IPS-18c (cell line): ENCODE measurements around the gene GALNT2.

Source experiments
- H3K4me3 ChIP-seq: 2 replicates; pipeline ENCODE4 v1.7.0; 2013; ENCODE audit warnings: low read depth, mild to moderate bottlenecking, low read length, moderate library complexity; ENCODE audit not compliant: insufficient read depth
- H3K9me3 ChIP-seq: one replicate; pipeline ENCODE4 v1.6.1; 2013; ENCODE audit warnings: mild to moderate bottlenecking, low read length, moderate library complexity; ENCODE audit not compliant: control insufficient read depth, insufficient read depth

Gene GALNT2

DNA sequence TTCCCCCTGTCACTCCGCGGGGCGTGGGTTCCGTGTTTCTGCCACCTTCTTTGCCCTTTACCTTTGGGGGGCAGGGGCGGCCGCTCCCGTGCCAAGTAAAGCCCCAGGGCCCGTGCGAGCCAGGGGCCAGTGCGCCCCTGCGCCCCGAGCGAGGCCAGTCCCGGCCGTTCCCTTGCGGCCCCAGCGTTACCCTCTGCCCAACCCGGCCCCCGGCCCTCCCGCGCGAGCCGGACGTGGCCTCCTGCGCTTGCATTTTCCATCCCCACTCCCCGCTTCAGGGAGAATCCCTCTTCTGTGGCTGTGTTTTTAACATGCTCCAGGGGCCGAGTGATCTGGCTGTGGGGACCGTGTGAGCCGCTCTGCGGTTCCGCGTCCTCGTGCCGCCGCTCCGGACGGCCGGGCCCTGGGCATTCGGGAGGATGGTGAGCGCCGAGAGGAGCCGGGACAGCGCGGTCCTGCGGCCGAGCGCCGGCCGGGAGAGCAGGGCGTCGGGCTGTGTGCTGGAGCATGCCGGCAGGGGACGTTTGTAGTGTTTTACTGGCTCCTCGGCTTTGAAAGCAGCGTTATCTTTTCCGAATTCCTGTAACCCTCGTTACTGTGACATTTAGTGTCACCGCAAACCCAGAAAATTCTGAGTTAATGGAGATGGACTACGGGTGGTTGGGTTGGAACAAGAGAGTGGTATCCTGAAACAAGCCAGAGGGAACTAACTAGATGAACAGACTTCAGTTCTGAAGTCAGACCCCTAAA, 1.0 kb downstream of the GALNT2 start:
- Histone ChIP-seq H3K4me3 (peak overlapping the region; percentile 86), H3K9me3 (no peaks in the 10 kb centered on the region)

DNA sequence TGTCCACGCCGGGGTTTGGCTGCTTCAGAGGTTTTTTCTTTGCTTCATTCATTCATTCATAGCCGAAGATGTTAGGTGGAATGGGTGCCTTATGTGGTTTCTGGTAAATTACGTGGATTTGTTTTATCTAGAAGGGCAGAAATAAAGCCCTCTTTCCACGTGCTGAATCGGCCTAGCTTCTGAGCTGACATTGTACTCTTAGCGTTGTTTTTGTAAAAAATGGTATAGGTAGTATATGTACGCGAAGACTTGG, 1.5 kb downstream of the GALNT2 start:
- Histone ChIP-seq H3K4me3 (peak overlapping the region; percentile 86), H3K9me3 (no peaks in the 10 kb centered on the region)

DNA sequence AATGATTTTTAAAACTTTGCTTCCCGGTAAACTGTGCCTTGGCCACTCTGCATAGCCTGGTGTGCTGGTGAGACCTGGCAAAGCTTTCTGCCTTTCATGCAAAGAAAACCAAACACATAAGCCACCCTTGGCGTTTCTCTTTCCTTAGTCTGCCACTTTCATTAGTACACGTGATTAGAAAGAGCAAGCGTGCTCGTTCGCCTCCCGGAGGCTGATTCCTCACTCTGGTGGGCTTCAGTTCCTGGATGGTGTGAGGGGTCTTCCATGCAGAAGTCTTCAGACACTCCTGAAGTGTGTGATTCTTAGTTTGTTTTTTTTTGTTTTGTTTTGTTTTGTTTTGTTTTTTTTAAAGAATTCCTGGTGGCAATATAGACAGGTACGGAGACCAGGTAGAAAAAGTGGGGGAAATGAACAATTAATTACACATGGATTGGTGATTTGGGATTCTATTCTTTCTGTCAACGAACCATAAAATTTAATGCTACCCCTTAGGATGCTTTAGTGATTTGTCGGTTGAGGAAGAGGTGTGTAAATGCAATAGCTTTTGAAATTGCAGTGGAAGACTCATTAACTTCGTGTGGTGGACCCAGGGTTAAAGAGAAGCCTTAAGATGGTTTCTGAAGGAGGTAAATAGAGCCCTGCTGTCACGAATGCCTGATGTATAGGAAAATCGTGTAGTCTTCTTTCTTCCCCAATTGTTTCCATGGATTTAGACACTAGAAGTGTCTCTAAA, 2.1 kb downstream of the GALNT2 start:
- no peaks in the 10 kb centered on the region for H3K9me3 ChIP-seq
- peak overlapping the region; percentile 86; the same call in 1 of the 2 replicates for H3K4me3 ChIP-seq

DNA sequence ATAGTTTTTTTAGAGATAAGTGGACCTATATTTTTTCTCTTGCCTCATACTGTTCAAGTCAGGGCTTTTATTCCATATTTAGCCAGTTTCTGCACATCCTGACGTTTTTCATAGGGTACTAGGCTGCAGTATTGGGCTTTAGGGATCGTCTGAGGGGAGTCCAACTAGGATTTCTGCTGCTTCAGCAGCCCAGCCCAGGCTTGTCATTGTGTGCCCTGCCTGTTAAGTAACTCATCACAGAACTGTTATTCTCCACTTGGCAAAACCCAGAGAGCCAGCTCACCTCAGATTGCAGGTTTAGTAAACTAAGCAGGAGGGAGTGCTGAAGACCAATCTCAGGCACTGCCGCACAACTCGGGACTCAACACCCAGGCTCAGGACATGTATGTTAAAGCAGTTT, 2.8 kb downstream of the GALNT2 start:
- H3K4me3 ChIP-seq, result no peak overlapping the region
- H3K9me3 ChIP-seq, result no peaks in the 10 kb centered on the region

DNA sequence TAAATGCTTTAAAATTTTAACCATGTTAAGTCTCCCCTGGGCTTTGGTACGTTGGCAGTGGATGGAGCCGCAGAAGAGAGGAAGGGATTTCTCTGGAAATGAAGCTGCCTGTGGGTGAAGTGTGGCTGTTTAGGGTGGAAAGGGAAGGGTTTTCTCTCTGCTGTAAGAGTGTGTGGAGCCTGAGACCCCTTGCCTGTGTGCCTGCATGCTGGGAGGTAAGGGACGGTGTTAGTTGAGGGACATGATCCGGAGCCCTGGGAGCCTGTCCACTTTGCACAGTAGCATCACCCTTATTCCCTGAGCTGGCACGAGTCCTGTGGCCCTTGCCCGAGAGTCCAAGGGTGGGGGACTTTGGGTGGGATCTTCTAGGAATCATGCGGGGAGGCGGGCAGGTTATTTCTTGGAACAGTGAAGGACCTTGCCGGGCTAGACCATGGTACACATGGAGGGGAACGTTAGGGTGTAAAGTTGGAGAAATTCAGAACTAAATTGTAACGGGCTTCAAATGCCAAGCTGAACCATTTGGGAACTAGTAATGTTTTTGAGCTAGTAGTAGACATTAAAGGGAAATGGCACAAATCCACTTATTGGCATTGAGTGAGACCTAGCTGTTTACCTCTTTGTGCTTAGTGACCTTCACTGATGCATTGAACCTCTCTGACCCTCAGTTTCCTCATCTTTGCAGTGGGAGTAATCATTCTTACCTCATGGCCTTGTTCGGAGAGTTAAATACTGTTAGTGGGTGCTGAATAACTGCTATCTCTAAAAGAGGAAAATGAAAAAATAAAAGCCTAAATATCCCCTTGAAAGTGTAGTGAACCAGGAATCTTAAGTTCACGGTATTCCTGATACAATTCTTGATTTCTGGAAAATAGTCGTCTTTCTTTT, 3.5 kb downstream of the GALNT2 start:
- Histone ChIP-seq H3K9me3 (no peaks in the 10 kb centered on the region), H3K4me3 (no peak overlapping the region)

DNA sequence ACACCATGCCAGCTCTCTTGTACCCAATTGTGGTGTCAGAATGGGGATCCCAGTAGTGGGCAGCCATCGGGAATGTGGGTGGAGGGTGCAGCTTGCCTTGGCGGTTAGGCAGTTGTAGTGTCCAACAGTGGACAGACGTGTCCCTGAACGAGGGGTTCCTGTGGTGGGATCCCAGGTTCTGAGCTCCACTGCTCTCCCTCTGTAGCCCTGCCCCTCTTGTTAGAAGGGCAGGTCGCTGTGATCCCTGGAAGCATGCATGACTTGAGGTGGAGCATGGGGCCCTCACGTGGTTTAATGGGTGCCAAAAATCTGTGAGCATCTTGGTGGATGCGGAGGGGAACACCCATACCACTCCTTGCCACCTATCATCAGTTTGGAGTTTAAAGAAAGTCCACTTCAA, 4.3 kb downstream of the GALNT2 start:
- Histone ChIP-seq H3K4me3 (no peak overlapping the region), H3K9me3 (no peaks in the 10 kb centered on the region)

DNA sequence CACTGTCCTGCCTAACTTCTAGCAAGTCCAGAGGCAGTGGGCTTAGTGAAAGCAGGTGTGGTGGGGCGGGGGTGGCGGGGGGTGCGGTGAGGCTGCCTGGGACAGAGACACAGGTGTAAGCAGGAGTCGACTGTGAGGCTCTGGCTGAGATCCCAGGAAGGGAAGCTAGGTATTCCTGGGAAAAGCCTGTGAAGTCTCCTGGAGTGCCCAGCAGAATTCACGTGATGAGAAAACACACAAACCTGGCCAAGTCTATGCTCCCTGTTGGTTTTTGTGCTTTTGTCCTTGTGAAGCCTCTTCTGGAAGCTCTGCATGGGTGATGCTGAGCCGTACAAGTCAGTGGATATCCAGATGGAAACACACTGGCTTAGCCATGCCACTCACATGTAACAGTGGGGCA, 5.3 kb downstream of the GALNT2 start:
- Histone ChIP-seq H3K4me3 (no peak overlapping the region), H3K9me3 (no peaks in the 10 kb centered on the region)

DNA sequence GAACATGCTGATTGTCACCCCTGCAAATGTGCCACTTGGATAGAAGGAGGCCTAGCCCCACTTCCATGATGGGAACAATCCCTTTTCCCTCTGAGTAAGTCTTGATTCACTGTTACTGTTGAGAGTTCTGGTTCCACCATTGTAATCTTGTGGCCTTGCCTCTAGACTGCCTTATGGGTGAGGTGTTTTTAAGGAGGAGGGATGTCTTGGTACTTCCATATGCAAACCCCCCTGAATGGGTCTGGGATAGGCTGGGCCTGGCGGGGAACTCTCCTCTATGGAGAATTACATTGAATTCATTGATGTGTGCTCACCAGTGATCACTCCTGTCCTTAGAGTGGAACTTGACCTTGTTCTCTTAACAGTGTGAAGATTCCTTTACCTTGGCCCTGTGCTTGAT, 5.8 kb downstream of the GALNT2 start:
- H3K4me3 ChIP-seq, result no peak overlapping the region
- H3K9me3 ChIP-seq, result no peaks in the 10 kb centered on the region

DNA sequence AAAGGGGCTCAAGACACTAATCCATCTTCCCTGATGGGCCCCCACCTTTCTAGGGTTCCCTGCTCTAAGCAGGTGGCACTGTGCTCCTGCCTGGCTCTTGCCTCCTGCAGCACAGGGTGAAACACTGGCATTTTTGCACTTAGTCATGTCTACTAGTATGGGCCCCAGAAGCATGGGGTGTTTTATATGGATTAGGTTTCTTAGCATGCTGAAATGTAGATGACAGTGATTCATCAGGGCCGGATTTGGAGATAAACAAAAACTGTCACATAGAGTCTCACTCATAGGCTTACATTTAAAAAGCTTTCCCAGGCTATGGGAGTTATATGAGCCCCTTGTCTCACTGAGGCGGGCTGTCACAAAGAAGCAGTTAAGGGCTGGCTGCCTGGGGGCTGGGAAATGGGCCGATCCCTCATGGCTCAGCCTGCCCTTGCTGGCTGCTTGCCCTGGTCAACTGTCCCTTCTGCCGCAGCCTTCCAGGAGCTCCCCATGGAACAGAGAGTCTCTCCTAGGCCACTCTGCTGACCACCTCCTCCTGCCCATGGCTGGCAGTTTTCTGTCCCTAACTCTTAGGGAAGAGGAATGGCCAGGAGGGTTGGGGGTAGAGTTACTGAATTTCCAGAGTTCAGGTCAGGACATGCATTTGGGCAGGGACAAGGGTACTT, 6.5 kb downstream of the GALNT2 start:
- Histone ChIP-seq H3K4me3 (no peak overlapping the region), H3K9me3 (no peaks in the 10 kb centered on the region)

DNA sequence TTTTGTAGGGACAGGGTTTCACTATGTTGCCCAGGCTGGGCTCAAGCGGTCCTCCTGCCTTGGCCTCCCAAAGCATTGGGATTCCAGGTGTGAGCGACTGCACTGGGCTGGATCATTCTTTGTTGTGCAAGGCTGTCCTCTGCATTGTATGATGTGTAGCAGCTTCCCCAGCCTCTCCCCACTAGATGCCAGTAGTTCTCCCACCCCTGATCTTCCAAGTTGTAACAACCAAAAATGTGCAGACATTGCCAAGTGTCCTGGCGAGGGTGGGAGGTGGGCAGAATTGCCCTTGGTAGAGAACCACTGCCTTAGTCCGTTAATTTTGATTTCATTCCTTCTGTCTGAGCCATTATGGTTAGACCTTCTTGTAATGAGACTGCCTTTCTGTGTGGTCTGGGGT, 7.2 kb downstream of the GALNT2 start:
- H3K9me3 ChIP-seq, result no peaks in the 10 kb centered on the region

DNA sequence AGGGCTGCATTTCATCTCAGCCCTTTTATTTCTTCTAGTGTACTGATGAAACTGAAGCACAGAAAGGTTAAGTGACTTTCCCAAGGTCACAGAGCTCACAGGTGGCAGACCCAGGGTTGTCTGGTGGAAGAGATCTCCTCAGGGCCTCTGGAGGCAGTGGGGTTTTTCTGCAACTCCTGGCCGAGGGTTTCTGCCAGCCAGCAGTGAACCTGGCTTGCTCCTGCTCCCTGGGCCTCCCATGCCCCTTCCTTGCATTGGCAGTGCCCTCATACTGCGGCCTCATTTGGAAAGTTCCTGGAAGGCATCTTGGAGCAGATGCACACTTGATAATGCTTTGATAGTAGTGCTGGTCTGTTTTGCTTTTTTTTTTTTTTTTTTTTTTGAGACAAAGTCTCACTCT, 7.7 kb downstream of the GALNT2 start:
- Histone ChIP-seq H3K4me3 (no peak overlapping the region), H3K9me3 (no peaks in the 10 kb centered on the region)

More for the DNA sequence above, 7.2 kb downstream of the GALNT2 start:
- H3K4me3 ChIP-seq, result no peak overlapping the region

DNA sequence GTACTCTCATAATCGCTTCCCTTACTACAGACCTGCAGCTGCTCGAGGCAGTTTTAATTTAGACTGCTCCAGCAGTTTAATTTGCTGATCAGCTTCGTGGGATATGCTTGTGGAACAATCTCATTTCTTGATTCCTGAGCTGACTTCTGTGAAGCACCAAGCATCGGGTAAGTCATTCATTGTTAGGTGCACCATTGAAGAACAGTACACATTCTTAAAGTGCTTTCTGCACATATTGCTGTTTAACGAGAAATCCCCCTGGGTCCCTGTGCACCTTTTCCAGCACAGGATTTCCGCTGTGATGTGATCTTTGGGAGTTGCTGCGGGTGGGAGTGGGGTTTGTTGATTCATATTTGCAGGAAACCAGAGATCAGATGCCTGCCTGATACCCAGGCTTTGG, 9.1 kb downstream of the GALNT2 start:
- Histone ChIP-seq H3K9me3 (no peaks in the 10 kb centered on the region), H3K4me3 (no peak overlapping the region)

DNA sequence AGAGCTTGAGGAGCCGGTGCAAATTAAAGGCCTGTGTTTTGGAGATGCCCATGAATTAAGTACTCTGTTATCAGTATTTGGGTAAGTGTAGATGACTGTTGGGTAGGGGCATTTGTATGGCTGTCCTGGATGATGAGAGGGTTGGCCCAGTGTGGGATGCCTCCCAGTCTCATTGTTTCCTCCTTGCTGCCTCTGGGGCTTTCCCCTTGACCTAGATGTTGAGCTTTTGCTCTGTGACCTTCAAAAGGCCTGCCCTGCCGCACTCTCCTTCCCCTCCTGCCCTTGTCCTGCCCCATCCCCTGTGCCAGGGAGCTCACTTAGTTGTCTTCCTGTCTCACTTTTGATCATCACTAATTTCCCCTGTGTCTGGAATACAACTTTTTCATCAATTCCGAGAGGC, 10.0 kb downstream of the GALNT2 start:
- no peak overlapping the region for H3K4me3 ChIP-seq
- no peaks in the 10 kb centered on the region for H3K9me3 ChIP-seq

DNA sequence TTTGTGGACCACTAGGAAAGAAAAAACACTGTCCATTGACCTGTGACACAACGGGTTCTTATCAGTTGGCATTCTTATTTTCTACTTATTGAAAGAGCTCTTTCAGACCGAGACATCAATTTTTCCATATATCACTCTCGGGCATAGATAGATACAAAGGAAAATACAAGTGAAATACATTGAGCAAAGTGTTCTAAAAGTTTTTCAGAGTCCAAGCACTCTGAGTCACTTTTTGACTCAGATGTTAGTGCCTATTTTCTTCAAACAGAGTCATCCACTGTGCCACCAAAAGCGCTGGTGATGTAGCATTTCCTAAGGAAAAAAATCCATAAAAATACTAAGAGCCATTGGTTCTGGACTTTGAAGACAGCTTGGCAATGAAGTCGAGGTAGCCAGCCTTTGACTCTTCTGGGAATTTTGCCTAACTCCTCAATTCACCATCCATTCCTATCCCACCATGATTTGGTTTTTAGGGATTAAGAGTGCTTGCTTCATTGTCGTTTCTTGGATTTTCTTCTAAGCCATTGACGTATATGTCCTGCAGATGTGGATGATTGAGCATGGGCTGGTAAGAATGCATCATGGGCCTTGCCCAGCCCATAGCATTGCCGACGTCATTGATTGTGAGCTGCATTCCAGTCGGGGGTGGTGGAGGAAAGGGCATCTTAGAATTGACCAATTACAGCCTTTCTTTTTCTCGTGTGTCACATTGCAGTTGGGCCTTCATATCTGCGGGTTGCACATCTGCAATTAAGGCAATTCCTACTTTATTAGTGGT, 10.6 kb downstream of the GALNT2 start:
- no peaks in the 10 kb centered on the region for H3K9me3 ChIP-seq
- H3K4me3 ChIP-seq, result no peak overlapping the region

DNA sequence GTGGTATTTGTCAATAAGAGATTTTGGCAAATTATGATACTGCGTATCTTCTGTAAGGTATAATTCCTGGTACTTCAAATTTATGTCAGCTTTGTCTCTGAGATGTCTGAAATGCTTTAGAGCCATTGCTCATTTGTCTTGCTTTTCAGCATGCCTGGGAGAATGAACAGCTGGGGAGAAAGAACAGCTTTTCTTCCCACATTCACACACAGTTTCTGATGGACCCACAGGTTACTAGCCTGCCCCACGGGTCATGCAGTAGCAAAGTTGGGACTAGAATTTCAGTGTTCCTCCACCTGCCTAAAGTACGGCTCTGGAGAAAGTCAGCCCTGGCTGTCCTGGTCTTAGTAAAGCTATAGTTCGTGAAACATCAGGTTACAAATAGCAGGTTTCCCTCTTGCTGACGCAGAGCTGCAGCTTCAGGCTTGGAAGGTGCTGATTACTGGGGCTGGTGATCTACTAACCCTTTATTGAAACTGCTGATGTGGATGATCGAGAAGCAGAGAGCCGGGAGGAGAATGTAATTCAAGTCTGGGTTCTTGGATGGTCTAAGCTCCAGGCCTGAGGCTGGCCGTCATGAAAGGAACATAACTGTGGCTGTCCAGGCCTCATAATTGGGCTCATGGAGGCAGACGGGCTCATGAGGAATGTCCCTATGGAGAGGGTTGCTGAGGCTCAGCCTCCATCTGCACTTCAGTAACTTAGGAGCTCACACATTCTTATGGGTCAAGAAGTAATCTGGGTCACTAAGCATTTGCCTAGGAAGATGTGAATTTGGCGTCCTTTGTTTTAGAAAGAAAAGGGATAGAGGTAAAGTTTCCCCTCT, 12.4 kb downstream of the GALNT2 start:
- Histone ChIP-seq H3K9me3 (no peaks in the 10 kb centered on the region), H3K4me3 (no peak overlapping the region)

DNA sequence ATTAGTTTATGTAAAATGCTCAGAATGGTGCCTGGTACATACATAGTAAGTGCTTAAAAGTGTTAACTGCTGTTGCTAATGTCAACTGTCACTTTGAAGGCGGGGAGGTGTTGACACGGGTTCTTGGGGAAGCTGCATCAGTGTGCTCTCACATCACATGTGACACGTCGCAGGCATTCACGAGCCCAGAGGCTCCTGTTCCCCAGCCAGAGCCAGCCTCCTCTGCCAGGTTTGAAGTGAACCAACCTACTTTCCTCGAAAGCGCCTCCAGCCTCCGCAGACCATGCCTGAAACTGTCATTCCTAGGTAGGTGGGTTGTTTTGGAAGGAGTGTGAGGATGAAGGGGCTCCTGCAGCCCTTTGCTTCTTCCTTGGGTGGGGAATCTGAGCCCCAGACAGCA, 13.8 kb downstream of the GALNT2 start:
- Histone ChIP-seq H3K9me3 (no peaks in the 10 kb centered on the region), H3K4me3 (no peak overlapping the region)
